HepG2 (cell line): Measurements from ENCODE around the gene ACTR3. TPM values are rescaled to one million over a fixed set of nuclear protein-coding genes. Genes with fewer than 3 reads are reported as not detected.
A peak's percentile ranks its signal among the peaks of the same experiment; 100 is the strongest.

Experiments used
- AGO1 ChIP-seq: fragments of 200-400 bp; formaldehyde crosslinking; IDR thresholded peaks from 2 replicates; pipeline ENCODE4 v1.6.1; 2017; ENCODE audit warnings: mild to moderate bottlenecking, low read depth, low read length, moderate library complexity; ENCODE audit not compliant: poor library complexity, severe bottlenecking
- ATAD3A ChIP-seq: sonication (generic); formaldehyde crosslinking; IDR thresholded peaks from 2 replicates; pipeline ENCODE4 v1.4.0; 2020; ENCODE audit warnings: missing genetic modification reagents
- CC2D1A ChIP-seq: sonication (generic); formaldehyde crosslinking; IDR thresholded peaks from 2 replicates; pipeline ENCODE4 v1.8.1; 2023; ENCODE audit warnings: mild to moderate bottlenecking, missing genetic modification reagents
- CCAR2 ChIP-seq: fragments of 200-400 bp; formaldehyde crosslinking; optimal IDR thresholded peaks from 2 replicates; pipeline ENCODE3; 2018; ENCODE audit warnings: low read depth, mild to moderate bottlenecking, low read length, moderate library complexity
- DZIP1 ChIP-seq: sonication (generic); formaldehyde crosslinking; IDR thresholded peaks from 2 replicates; pipeline ENCODE4 v1.5.0; 2020; ENCODE audit warnings: mild to moderate bottlenecking, missing genetic modification reagents
- ELF3 ChIP-seq: IDR thresholded peaks from 2 replicates; pipeline ENCODE4 v1.6.1; 2016; ENCODE audit warnings: missing genetic modification reagents, missing compliant biosample characterization
- ETV5 ChIP-seq: IDR thresholded peaks from 2 replicates; pipeline ENCODE4 v1.6.1; 2018; ENCODE audit warnings: missing biosample characterization, missing genetic modification reagents, inconsistent platforms, borderline replicate concordance
- KMT2B ChIP-seq: IDR thresholded peaks from 2 replicates; pipeline ENCODE4 v1.6.1; 2016; ENCODE audit warnings: missing genetic modification reagents, missing compliant biosample characterization
- MEIS1 ChIP-seq: sonication (generic); formaldehyde crosslinking; IDR thresholded peaks from 2 replicates; pipeline ENCODE4 v1.9.0; 2021; ENCODE audit warnings: mild to moderate bottlenecking, missing genetic modification reagents, moderate library complexity, borderline replicate concordance
- NKX3-1 ChIP-seq: sonication (generic); formaldehyde crosslinking; IDR thresholded peaks from 2 replicates; pipeline ENCODE4 v1.5.0; 2020; ENCODE audit warnings: missing genetic modification reagents
- NR2F1 ChIP-seq, 2 experiments: fragments of 450-650 bp in 1 of 2; formaldehyde crosslinking in 1 of 2; IDR thresholded peaks; 2 replicates each; pipeline versions ENCODE4 v1.5.0 to v1.6.1; 2016 to 2020; ENCODE audit warnings: mild to moderate bottlenecking in 1 of 2, missing compliant biosample characterization in 1 of 2, missing genetic modification reagents in 1 of 2, moderate library complexity in 1 of 2
- PAXIP1 ChIP-seq: sonication (generic); formaldehyde crosslinking; conservative IDR thresholded peaks from 2 replicates; pipeline ENCODE4 v1.4.0; 2020; ENCODE audit warnings: mild to moderate bottlenecking, missing genetic modification reagents, moderate library complexity
- PTBP1 ChIP-seq: fragments of 200-400 bp; formaldehyde crosslinking; IDR thresholded peaks from 2 replicates; pipeline ENCODE4 v1.6.1; 2018; ENCODE audit warnings: low read length, low read depth; ENCODE audit not compliant: poor library complexity, severe bottlenecking
- RFX1 ChIP-seq: fragments of 450-650 bp; IDR thresholded peaks from 2 replicates; pipeline ENCODE4 v1.6.1; 2017
- RFX3 ChIP-seq: IDR thresholded peaks from 2 replicates; pipeline ENCODE4 v1.6.1; 2016; ENCODE audit warnings: missing biosample characterization, missing genetic modification reagents
- SP2 ChIP-seq: sonication (generic); formaldehyde crosslinking; IDR thresholded peaks from 2 replicates; pipeline ENCODE4 v1.5.1; 2020; ENCODE audit warnings: mild to moderate bottlenecking, missing genetic modification reagents
- SRSF4 ChIP-seq: fragments of 200-400 bp; formaldehyde crosslinking; IDR thresholded peaks from one replicate; pipeline ENCODE4 v1.6.1; 2018; ENCODE audit warnings: mild to moderate bottlenecking, low read depth, low read length, moderate library complexity; ENCODE audit not compliant: poor library complexity, severe bottlenecking
- SRY ChIP-seq: sonication (generic); formaldehyde crosslinking; IDR thresholded peaks from 2 replicates; pipeline ENCODE4 v1.8.0; 2022; ENCODE audit warnings: mild to moderate bottlenecking, missing genetic modification reagents
- TCF7L2 ChIP-seq: IDR thresholded peaks from 2 replicates; pipeline ENCODE4 v1.6.1; 2011; ENCODE audit warnings: mild to moderate bottlenecking, low read depth, low read length, moderate library complexity
- ZNF557 ChIP-seq: sonication (generic); formaldehyde crosslinking; IDR thresholded peaks from 2 replicates; pipeline ENCODE4 v1.4.0; 2020; ENCODE audit warnings: missing genetic modification reagents
- polyA plus RNA-seq, 8 experiments: library from polyadenylated mRNA; depleted of rRNA in 3 of 8; stranded (reverse) in 7 of 8; unstranded in 1 of 8; fragments of >200 nt; fragmentation: Illumina TruSeq in 4 of 8; extraction: Trizol in 4 of 8; gene quantifications; 2 replicates each; pipeline versions ENCODE4 v1.2.1 to v1.2.3, GENCODE V29; 2011 to 2016; ENCODE audit warnings: low read depth in 4 of 8, missing spikeins in 1 of 8, mixed read lengths in 1 of 8; ENCODE audit not compliant: insufficient read depth in 1 of 8
- total RNA-seq, 5 experiments: library from RNA; depleted of rRNA; stranded (reverse); fragments of >200 nt; fragmentation: Illumina TruSeq; extraction: Trizol; gene quantifications; 2 replicates each; pipeline ENCODE4 v1.2.3, GENCODE V29; 2016; ENCODE audit warnings: low read depth in 1 of 5
- TF ChIP-seq, protein P1 (sequence below): sonication (generic); formaldehyde crosslinking; IDR thresholded peaks from 2 replicates; pipeline ENCODE4 v1.8.1; 2023; ENCODE audit warnings: mild to moderate bottlenecking, inconsistent platforms, moderate library complexity, missing genetic modification reagents, borderline replicate concordance

Gene ACTR3
- total and polyA plus RNA-seq, 2 of the 13 experiments (the other 11 are each of a cell fraction or from before 2014, with no cell fraction given) = 123 to 225 TPM

DNA sequence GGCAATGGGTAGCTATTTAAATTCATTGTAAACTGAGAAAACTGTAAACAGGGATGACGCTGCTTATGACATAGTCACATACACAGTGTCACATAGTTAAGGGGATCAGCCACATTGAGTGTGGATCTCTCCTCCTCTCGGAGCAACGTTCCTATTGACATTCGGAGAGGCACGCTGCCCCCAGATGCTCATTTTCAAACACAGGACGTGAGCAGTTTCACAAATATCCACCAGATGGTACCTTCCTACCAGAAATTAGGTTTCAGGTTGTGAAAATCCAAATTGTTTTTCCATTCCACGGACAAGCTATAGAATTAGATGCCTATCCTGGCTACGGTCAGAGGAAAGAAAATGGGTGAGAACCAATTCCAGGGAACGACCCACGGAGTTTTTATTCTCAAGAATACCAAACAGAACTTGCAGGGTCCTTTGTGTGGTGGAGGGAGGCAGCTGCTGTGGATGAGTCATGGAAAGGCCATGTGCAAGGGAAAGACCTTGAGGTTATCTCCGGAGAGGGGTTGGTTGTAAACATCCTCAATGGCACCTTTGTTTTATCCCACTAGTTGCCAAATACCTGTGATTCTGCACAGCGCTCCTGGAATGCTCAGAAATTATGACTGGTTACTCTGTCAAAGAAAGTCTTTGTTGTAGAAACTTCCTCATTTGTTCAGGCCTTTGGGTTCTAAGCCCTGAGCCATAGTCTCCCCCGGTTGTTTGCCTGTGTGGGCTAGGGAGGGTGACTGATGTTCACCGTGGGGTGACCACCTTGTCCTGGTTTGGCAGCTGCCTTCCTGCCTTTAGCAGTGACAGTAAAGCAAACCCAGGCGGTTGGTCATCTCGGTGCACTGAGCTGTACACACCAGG, 88.0 kb downstream of the ACTR3 start (continued):
- TF ChIP-seq SRSF4 = no peak
- TF ChIP-seq SP2 (CRISPR knock-in tag) = no peak
- peak; percentile 58 for TF ChIP-seq PTBP1
- TF ChIP-seq TCF7L2 = peak; percentile 68; the same call in 1 of the 2 replicates
- TF ChIP-seq MEIS1 = no peak; the same call in 1 of the 2 replicates
- TF ChIP-seq ATAD3A (CRISPR knock-in tag) = 0 out of 2 replicates have a peak, but pooled peaks have one; percentile 25
- peak; percentile 94 for TF ChIP-seq ETV5 (CRISPR knock-in tag)
- peak; percentile 97 for TF ChIP-seq PAXIP1 (CRISPR knock-in tag)
- no peak for TF ChIP-seq RFX1
- peak; percentile 39; the same call in 1 of the 2 replicates for TF ChIP-seq ZNF557 (CRISPR knock-in tag)
- peak; percentile 99 for TF ChIP-seq ELF3 (CRISPR knock-in tag)
- TF ChIP-seq DZIP1 (CRISPR knock-in tag) = no peak
- TF ChIP-seq, protein P1, sequence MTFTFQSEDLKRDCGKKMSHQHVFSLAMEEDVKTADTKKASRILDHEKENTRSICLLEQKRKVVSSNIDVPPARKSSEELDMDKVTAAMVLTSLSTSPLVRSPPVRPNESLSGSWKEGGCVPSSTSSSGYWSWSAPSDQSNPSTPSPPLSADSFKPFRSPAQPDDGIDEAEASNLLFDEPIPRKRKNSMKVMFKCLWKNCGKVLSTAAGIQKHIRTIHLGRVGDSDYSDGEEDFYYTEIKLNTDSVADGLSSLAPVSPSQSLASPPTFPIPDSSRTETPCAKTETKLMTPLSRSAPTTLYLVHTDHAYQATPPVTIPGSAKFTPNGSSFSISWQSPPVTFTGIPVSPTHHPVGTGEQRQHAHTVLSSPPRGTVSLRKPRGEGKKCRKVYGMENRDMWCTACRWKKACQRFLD (CRISPR knock-in tag) = no peak
- peak; percentile 15; the same call in 1 of the 2 replicates for TF ChIP-seq RFX3
- no peak; the same call in 1 of the 2 replicates for TF ChIP-seq SRY (CRISPR knock-in tag)
- TF ChIP-seq CCAR2 = no peak
- no peak for TF ChIP-seq AGO1
- TF ChIP-seq NKX3-1 (CRISPR knock-in tag) = no peak
- no peak; the same call in 1 of the 2 replicates for TF ChIP-seq KMT2B (CRISPR knock-in tag)
- TF ChIP-seq NR2F1 (CRISPR knock-in tag; IDR thresholded peaks at IDR 0.05) = peak; percentile 61 to 90; a peak in 3 of 4 replicates
- TF ChIP-seq CC2D1A = no peak
